Nephron progenitor cell (in vitro differentiated cells): ENCODE measurements around the gene ALDOA.

Experiments
- DNase-seq: peaks from one replicate; pipeline ENCODE4 v3.0.0; 2021
- H3K27ac Mint-ChIP-seq: 2 replicates; pipeline ENCODE4 v1.8.0; 2021; ENCODE audit warnings: mild to moderate bottlenecking, moderate library complexity, mixed read lengths
- H3K27me3 Mint-ChIP-seq: 2 replicates; pipeline ENCODE4 v1.8.0; 2021; ENCODE audit warnings: mild to moderate bottlenecking, low read depth, mixed read lengths; ENCODE audit not compliant: poor library complexity
- H3K36me3 Mint-ChIP-seq: 2 replicates; pipeline ENCODE4 v1.8.0; 2021; ENCODE audit warnings: low read depth, mixed read lengths
- H3K4me1 Mint-ChIP-seq: 2 replicates; pipeline ENCODE4 v1.8.0; 2021; ENCODE audit warnings: mixed read lengths
- H3K4me3 Mint-ChIP-seq: 2 replicates; pipeline ENCODE4 v1.8.0; 2021; ENCODE audit warnings: mild to moderate bottlenecking, moderate library complexity, mixed read lengths
- H3K9me3 Mint-ChIP-seq: 2 replicates; pipeline ENCODE4 v1.8.0; 2021; ENCODE audit warnings: mild to moderate bottlenecking, moderate library complexity, mixed read lengths
- CTCF ChIP-seq: fragments of 200-600 bp; sonication (generic); IDR thresholded peaks from 2 replicates; pipeline ENCODE4 v1.5.0; 2021; ENCODE audit warnings: antibody characterized with exemption

The ALDOA gene

GRCh38 chr16:30104090-30104489 is 38.5 kb downstream of the ALDOA start:
- TF ChIP-seq CTCF: no peak
- H3K27ac Mint-ChIP-seq: peak overlapping the region; percentile 57
- H3K4me3 Mint-ChIP-seq: no peak overlapping the region
- H3K9me3 Mint-ChIP-seq: peaks cover 48% of the 10 kb centered on the region
- H3K27me3 Mint-ChIP-seq: no peaks in the 10 kb centered on the region
- peaks cover 32% of the 10 kb centered on the region for H3K4me1 Mint-ChIP-seq
- DNase-seq: no peak
- H3K36me3 Mint-ChIP-seq: peaks cover 82% of the 10 kb centered on the region

- DNase-seq: no peak
- H3K4me1 Mint-ChIP-seq: peaks cover 32% of the 10 kb centered on the region
- H3K27ac Mint-ChIP-seq: peak overlapping the region; percentile 57
- peaks cover 79% of the 10 kb centered on the region for H3K36me3 Mint-ChIP-seq
- peaks cover 46% of the 10 kb centered on the region for H3K9me3 Mint-ChIP-seq
- no peak overlapping the region for H3K4me3 Mint-ChIP-seq
- no peak for TF ChIP-seq CTCF
- no peaks in the 10 kb centered on the region for H3K27me3 Mint-ChIP-seq
Observed at GRCh38 chr16:30104492-30104891, 38.9 kb downstream of the ALDOA start.

GRCh38 chr16:30108059-30108850 is 42.7 kb downstream of the ALDOA start:
- H3K4me1 Mint-ChIP-seq: peaks cover 23% of the 10 kb centered on the region
- H3K27ac Mint-ChIP-seq: no peak overlapping the region
- H3K27me3 Mint-ChIP-seq: peaks cover 6% of the 10 kb centered on the region
- TF ChIP-seq CTCF: no peak
- H3K36me3 Mint-ChIP-seq: peaks cover 54% of the 10 kb centered on the region
- peaks cover 10% of the 10 kb centered on the region for H3K9me3 Mint-ChIP-seq
- H3K4me3 Mint-ChIP-seq: no peak overlapping the region
- DNase-seq: no peak

- H3K27ac Mint-ChIP-seq: peak overlapping the region; percentile 88
- peaks cover 33% of the 10 kb centered on the region for H3K36me3 Mint-ChIP-seq
- peaks cover 11% of the 10 kb centered on the region for H3K4me1 Mint-ChIP-seq
- DNase-seq: no peak
- TF ChIP-seq CTCF: no peak
- no peaks in the 10 kb centered on the region for H3K9me3 Mint-ChIP-seq
- H3K4me3 Mint-ChIP-seq: no peak overlapping the region
- H3K27me3 Mint-ChIP-seq: peaks cover 6% of the 10 kb centered on the region
Observed at GRCh38 chr16:30110661-30111060, 45.1 kb downstream of the ALDOA start.

GRCh38 chr16:30112197-30113030 is 46.9 kb downstream of the ALDOA start:
- peak overlapping the region; percentile 13 for H3K4me3 Mint-ChIP-seq
- H3K27ac Mint-ChIP-seq: peak overlapping the region; percentile 59
- peak; percentile 65 for DNase-seq
- TF ChIP-seq CTCF: peak; percentile 53
- H3K9me3 Mint-ChIP-seq: no peaks in the 10 kb centered on the region
- H3K4me1 Mint-ChIP-seq: peaks cover 11% of the 10 kb centered on the region
- H3K27me3 Mint-ChIP-seq: peaks cover 6% of the 10 kb centered on the region
- peaks cover 21% of the 10 kb centered on the region for H3K36me3 Mint-ChIP-seq
